GM19372 (cell line): ENCODE measurements around the gene PDE3A.
"Not testable (repeated sequence)": the region's sequence is repeated elsewhere in the genome, so short reads cannot be mapped to it uniquely, and the experiment has no call there.

Experiments used
- ATAC-seq: cut with Tn5 transposase; IDR thresholded peaks from one replicate; pipeline ENCODE4 v1.9.1; 2021; ENCODE audit warnings: mild to moderate bottlenecking, low read depth, moderate library complexity; ENCODE audit not compliant: unreplicated experiment

The PDE3A gene

GRCh38 chr12:20372326-20373096 lies 4.2 kb downstream of the PDE3A start:
- no peak for ATAC-seq

GRCh38 chr12:20374795-20375194 lies 6.5 kb downstream of the PDE3A start:
- no peak for ATAC-seq

- ATAC-seq, result no peak
These were observed 7.2 kb downstream of the PDE3A start for GRCh38 chr12:20375560-20375959.

DNA sequence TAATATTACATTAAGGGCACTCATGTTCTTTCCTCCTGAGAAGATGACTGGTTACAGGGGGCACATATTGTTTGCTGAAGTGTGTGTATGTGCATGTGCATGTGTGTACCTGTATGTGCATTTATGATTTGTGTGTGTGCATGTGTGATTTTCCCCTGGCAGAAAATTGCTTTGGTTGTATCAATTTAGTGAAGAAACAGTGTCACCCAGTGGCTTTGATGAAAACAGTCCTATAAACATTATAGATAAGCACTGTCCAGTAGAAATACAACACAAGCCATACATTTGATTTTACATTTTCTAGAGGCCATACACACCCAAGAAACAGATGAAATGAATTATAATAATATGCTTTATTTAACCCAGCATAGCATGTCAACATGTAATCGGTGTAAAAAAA lies 8.6 kb downstream of the PDE3A start:
- ATAC-seq, result no peak

- ATAC-seq, result no peak
These were observed 9.4 kb downstream of the PDE3A start for GRCh38 chr12:20377750-20378149.

DNA sequence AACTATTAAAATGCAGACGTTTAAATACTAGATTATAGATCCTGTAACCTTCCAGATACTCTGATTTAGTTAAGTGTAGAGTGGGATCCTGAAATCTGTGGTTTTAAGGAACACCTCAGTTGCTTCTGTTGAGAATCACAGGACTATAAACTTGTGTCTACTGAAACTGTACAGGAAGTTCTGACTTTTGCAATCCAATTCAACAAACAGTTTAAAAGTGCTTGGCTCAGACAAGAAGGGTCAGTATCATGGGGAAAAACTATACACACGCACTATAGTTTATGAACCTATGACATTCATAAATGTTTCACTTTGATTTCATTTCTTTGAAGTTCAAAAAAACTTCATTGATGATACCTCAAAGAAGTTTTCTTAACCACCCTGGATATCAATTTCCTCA lies 13.8 kb downstream of the PDE3A start:
- no peak for ATAC-seq

- ATAC-seq, result no peak
These were observed 15.3 kb downstream of the PDE3A start for GRCh38 chr12:20383612-20384011.

GRCh38 chr12:20384836-20385235 lies 16.5 kb downstream of the PDE3A start:
- not testable (repeated sequence) for ATAC-seq

DNA sequence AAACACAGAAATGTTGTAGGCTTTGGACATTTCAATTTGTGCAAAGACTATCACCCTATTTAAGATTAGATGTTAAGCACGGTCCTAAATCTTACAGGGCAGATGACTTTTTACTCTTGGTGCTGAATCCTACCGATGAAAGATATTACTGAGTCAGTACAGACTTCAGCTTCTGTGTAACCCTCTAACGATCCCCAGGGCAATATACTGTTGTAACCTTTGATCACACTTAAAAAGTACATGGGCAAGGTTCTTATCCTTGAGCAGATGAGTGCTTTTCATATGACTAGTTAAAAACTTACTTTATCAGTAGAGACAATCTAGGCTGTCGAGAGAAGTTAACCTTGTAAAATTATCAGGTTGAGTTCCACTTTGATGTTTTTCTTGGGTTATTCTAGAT lies 22.5 kb downstream of the PDE3A start:
- no peak for ATAC-seq

- ATAC-seq, result no peak
These were observed 24.0 kb downstream of the PDE3A start for GRCh38 chr12:20392339-20392738.

DNA sequence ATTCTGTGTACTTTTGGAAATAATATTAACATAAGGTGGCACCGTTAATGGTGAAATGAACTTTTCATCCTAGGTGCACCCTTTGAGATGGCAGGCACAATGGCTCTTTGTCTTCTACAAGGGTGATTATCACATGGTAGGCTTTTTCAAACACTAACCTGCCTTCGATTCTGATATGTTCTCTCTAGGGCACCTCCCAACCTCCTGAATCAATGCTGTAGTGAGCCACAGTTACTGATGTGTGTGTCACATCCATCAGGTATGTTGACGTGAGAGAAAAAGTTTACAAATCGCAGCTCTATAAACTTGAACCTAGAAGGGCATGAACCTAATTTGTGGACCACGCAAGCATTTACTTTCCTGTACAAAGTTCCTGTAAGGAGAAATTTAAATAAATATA lies 25.4 kb downstream of the PDE3A start:
- no peak for ATAC-seq

GRCh38 chr12:20395791-20396550 lies 27.6 kb downstream of the PDE3A start:
- ATAC-seq, result no peak

DNA sequence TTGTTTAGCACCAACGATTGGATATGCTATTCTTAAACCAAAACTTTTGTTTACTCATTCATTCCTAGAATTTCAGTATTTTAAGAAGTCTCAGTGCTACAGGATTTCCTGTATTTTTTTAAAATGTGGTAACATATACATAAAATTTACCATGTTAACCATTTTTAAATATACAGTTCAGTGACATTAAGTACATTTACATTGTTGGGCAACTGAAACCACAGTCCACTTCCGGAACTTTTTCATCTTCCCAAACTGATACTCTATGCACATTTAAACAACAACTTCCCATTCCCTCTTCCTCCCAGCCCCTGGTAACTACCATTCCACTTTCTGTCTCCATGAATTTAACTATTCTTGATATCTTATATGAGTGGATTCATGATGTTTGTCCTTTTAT lies 30.3 kb downstream of the PDE3A start:
- ATAC-seq, result no peak

GRCh38 chr12:20400003-20400402 lies 31.7 kb downstream of the PDE3A start:
- no peak for ATAC-seq

GRCh38 chr12:20403230-20403629 lies 34.9 kb downstream of the PDE3A start:
- ATAC-seq, result no peak

DNA sequence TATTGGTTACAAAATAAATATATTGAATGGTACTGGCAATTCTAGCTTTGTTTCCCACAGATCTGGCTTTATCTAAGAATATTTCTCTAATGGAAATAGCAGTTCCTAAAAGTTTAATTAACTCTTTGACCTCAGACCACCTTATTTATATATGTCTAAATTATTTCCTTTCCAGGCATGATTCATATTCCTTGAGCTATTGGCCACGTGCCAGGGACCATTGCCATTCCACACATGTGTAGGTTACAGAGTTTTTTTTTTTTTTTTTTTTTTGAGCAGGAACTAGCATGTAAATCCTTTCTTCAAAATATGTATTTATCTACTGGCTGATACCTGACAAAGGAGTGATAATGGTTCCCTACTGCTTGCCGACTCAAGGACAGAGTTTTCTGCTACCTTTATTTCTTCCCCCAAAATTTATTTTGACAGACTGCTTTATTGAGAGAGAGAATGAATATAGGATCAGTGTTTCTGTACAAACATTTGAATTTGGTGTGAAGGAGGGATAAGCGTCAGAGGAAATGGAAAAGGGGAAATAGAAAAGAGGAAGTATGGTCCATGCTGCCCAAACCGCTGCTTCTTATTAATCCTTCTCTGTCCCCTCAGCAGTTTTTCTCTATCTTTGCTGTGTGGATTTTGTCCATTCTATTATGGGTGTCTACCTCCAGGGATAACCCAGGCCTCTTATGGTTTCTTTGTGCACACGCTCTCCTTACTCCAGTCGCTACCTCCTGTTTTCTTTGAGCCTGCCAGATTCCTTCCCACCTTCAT lies 36.4 kb downstream of the PDE3A start:
- no peak for ATAC-seq

GRCh38 chr12:20409607-20410377 lies 41.5 kb downstream of the PDE3A start:
- no peak for ATAC-seq

GRCh38 chr12:20410734-20411133 lies 42.4 kb downstream of the PDE3A start:
- ATAC-seq, result no peak

DNA sequence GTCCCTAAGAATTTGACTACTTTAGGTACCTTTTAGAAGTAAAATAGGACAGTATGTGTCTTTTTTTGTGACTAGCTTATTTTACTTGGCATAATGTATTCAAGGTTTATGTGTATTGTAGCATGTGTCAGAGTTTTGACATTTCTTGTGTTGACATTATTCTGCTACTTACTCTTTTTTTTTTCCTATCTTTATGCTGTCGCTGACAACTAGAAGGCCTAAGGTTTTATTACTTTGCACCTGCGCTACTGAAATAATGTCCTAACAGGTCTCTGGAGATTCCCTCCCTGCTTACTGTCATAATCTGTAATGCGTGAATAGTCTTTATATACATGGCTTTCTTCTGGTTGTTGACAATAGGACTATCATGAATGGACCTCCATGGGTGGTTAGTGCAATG lies 43.0 kb downstream of the PDE3A start:
- no peak for ATAC-seq

DNA sequence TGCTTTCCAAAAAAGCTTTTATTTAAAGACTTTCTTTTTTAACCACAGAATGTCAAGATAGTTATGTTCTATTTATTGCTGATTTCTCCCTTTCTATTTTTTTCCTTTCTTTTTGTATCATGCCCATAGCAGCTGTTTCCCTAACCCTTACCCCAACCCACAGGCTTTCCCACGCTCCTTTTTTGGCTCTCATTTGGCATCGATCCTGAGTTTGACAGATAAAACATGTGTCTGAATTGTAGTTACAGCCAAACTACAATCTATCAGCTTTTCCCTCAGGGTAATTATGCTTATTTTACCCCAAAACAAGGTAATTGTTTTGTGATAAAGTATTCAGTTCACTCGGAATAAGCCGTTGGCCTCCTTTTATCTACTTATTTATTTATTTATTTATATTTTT lies 46.7 kb downstream of the PDE3A start:
- no peak for ATAC-seq

- no peak for ATAC-seq
These were observed 47.3 kb downstream of the PDE3A start for GRCh38 chr12:20415641-20416040.
